ENCODE data around the gene TMEM200A. TPM values are rescaled to one million over a fixed set of nuclear protein-coding genes. Genes with fewer than 3 reads are reported as not detected.

The TMEM200A gene
- total and polyA plus RNA-seq, 7 donors, result 0.71 to 10.2 (median 4.4) TPM

- Histone ChIP-seq H3K4me1 (no peaks in the 10 kb centered on the region), H3K27ac (no peak overlapping the region), H3K4me3 (no peak overlapping the region), H3K36me3 (no peaks in the 10 kb centered on the region), H3K27me3 (no peaks in the 10 kb centered on the region), H3K9me3 (no peaks in the 10 kb centered on the region)
- TF ChIP-seq POLR2AphosphoS5 (IDR thresholded peaks at IDR 0.05), result no peak
- no peak for TF ChIP-seq EP300 (IDR thresholded peaks at IDR 0.05)
- TF ChIP-seq, protein P1, sequence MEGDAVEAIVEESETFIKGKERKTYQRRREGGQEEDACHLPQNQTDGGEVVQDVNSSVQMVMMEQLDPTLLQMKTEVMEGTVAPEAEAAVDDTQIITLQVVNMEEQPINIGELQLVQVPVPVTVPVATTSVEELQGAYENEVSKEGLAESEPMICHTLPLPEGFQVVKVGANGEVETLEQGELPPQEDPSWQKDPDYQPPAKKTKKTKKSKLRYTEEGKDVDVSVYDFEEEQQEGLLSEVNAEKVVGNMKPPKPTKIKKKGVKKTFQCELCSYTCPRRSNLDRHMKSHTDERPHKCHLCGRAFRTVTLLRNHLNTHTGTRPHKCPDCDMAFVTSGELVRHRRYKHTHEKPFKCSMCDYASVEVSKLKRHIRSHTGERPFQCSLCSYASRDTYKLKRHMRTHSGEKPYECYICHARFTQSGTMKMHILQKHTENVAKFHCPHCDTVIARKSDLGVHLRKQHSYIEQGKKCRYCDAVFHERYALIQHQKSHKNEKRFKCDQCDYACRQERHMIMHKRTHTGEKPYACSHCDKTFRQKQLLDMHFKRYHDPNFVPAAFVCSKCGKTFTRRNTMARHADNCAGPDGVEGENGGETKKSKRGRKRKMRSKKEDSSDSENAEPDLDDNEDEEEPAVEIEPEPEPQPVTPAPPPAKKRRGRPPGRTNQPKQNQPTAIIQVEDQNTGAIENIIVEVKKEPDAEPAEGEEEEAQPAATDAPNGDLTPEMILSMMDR (IDR thresholded peaks at IDR 0.05), result no peak
- TF ChIP-seq POLR2A (IDR thresholded peaks at IDR 0.05), result no peak
- WGBS, 2 donors, result 88 to 90% methylated on average over 5 of the region's 5 CpGs
- intact Hi-C loops (cut with DNase I), result no loop called here
- DNase-seq, result no peak
Measured at GRCh38 chr6:130453230-130453629, 87.4 kb downstream of the TMEM200A start.

DNA sequence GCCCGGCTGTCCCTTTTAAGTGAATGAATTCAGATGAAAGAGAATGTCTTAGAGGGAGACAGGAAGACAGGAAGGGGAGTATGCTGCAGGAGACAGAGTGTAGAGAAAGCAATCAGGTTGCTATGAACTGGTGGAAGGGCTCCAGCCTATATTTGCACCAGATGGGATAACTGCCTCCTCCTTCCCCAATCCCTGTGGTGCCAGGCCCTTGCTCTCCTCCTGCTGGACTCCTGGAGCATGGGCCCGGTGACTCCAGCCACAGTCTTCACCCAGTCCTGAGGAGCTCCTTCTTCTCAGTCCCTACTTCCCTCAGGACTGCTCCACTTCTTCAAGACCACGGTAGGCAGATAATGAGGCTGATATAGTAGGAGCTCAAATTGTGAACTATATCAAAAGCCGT is 91.8 kb downstream of the TMEM200A start:
- Histone ChIP-seq H3K27me3 (no peaks in the 10 kb centered on the region), H3K27ac (no peak overlapping the region), H3K4me3 (no peak overlapping the region), H3K4me1 (no peaks in the 10 kb centered on the region), H3K36me3 (no peaks in the 10 kb centered on the region), H3K9me3 (no peaks in the 10 kb centered on the region)
- 77 to 90% methylated on average over 4 of the region's 4 CpGs for WGBS, 2 donors
- no peak for TF ChIP-seq EP300 (IDR thresholded peaks at IDR 0.05)
- TF ChIP-seq, protein P1 (IDR thresholded peaks at IDR 0.05), result no peak
- TF ChIP-seq POLR2AphosphoS5 (IDR thresholded peaks at IDR 0.05), result no peak
- TF ChIP-seq POLR2A (IDR thresholded peaks at IDR 0.05), result no peak
- no peak for DNase-seq
- intact Hi-C loops (cut with DNase I), result no loop called here

GRCh38 chr6:130459316-130459715 is 93.5 kb downstream of the TMEM200A start:
- Histone ChIP-seq H3K27me3 (no peaks in the 10 kb centered on the region), H3K27ac (no peak overlapping the region), H3K4me1 (no peaks in the 10 kb centered on the region), H3K9me3 (no peaks in the 10 kb centered on the region), H3K4me3 (no peak overlapping the region), H3K36me3 (no peaks in the 10 kb centered on the region)
- WGBS, 2 donors, result 88 to 90% methylated on average over 5 of the region's 5 CpGs
- intact Hi-C loops (cut with DNase I), result no loop called here
- no peak for DNase-seq
- TF ChIP-seq POLR2A (IDR thresholded peaks at IDR 0.05), result no peak
- TF ChIP-seq, protein P1 (IDR thresholded peaks at IDR 0.05), result no peak
- no peak for TF ChIP-seq EP300 (IDR thresholded peaks at IDR 0.05)
- no peak for TF ChIP-seq POLR2AphosphoS5 (IDR thresholded peaks at IDR 0.05)

- no peaks in the 10 kb centered on the region for H3K36me3 ChIP-seq
- TF ChIP-seq POLR2A (IDR thresholded peaks at IDR 0.05) (no peak), POLR2AphosphoS5 (IDR thresholded peaks at IDR 0.05) (no peak), EP300 (IDR thresholded peaks at IDR 0.05) (no peak)
- TF ChIP-seq, protein P1 (IDR thresholded peaks at IDR 0.05), result no peak
- no peak overlapping the region for H3K27ac ChIP-seq
- no peak for DNase-seq
- no peaks in the 10 kb centered on the region for H3K27me3 ChIP-seq
- intact Hi-C loops (cut with DNase I), result no loop called here
- H3K4me3 ChIP-seq, result no peak overlapping the region
- WGBS, 2 donors, result 95 to 97% methylated on average over 1 of the region's 1 CpG
- H3K4me1 ChIP-seq, result no peaks in the 10 kb centered on the region
- H3K9me3 ChIP-seq, result no peaks in the 10 kb centered on the region
Measured at GRCh38 chr6:130460934-130461333, 95.1 kb downstream of the TMEM200A start.

DNA sequence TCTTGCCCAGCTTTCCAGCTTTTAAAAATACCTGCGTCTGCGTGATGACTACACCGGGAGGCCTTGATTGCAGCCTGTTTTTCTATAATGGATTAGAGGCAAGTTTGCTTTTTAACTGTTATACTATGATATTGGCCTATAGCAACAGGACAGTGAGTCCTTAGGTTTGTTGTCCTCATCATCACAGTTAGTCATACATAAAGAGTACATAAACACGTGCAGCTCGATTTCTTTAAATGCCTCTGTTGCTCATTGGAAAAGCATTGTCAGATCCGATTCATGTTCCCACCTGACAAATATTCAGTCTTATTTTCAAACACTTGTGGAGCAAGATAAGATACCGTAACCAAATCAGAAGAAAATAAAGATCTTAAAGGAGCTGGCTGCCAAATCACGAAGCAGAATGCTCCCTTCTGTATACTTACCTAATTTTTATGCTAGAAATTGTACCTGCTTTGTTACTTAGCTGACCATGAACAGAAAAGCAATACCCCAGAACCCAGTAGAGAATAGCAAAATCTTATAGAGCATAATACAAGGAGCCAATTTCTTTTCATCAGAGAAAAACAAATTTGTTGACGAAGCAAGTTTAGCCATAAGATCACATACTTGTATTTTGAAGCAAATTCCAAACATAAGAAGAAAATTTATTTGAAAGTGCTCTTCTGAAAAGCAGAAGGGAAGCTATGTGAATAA is 100.4 kb downstream of the TMEM200A start:
- no peaks in the 10 kb centered on the region for H3K4me1 ChIP-seq
- no peaks in the 10 kb centered on the region for H3K9me3 ChIP-seq
- no peaks in the 10 kb centered on the region for H3K36me3 ChIP-seq
- TF ChIP-seq POLR2AphosphoS5 (IDR thresholded peaks at IDR 0.05) (no peak), EP300 (IDR thresholded peaks at IDR 0.05) (no peak), POLR2A (IDR thresholded peaks at IDR 0.05) (no peak)
- TF ChIP-seq, protein P1 (IDR thresholded peaks at IDR 0.05), result no peak
- no peak overlapping the region for H3K4me3 ChIP-seq
- 87 to 90% methylated on average over 9 of the region's 9 CpGs for WGBS, 2 donors
- H3K27ac ChIP-seq, result no peak overlapping the region
- intact Hi-C loops (cut with DNase I), result no loop called here
- no peaks in the 10 kb centered on the region for H3K27me3 ChIP-seq
- DNase-seq, result no peak

Data from sigmoid colon (tissue), 7 donors.